Heart left ventricle (tissue), 13 donors: ENCODE results near the gene KCNH1.

ENCODE experiments used
- CTCF ChIP-seq, 12 donors: fragments of 200-600 bp; sonication (generic) in 4 of 12; IDR thresholded peaks; one replicate each; pipeline versions ENCODE4 v1.5.0 to v1.8.0; 2018 to 2022; ENCODE audit warnings: antibody characterized with exemption in 12 of 12, mild to moderate bottlenecking in 5 of 12
- POLR2A ChIP-seq, 2 donors: fragments of 450-650 bp; IDR thresholded peaks; one replicate each; pipeline ENCODE4 v1.6.1; 2017; ENCODE audit warnings: antibody characterized with exemption in 2 of 2, mild to moderate bottlenecking in 2 of 2, moderate library complexity in 2 of 2
- donor health status: ischemic (EF 13 %, LVEDD 7.1; RV severe dilation, severe dysfunction).
- donor health status: DM: no; HTN: yes; CAD: no.
- donor health status: DM: no; HTN: no; CAD: no.
- donor health status: ischemic (EF 25% LVEDD 6.9; RV normal size, moderate dysfunction).
- donor health status: ischemic (EF 25% LVEDD 5.7; RV mildly dilated, moderate dysfunction).
- donor health status: ischemic (EF 35%, LVEDD 5.7; RV mildly dilated, moderate dysfunction).
- donor health status: nonischemic (EF 11% LVEDD 7.7; RV severe dilation, severe dysfunction).
- donor health status: DM: yes; HTN: yes; CAD: no.
- donor health status: PGD.
- donor health status: ischemic (EF 29% LVEDD 5.4; RV normal size, mild dysfunction).
- donor health status: nonischemic (EF 23%, LVEDD 6.1; RV moderate dilation, normal function).

GRCh38 chr1:210898473-210898872 is 235.5 kb downstream of the KCNH1 start:
- TF ChIP-seq CTCF (IDR thresholded peaks at IDR 0.05) (no peak), POLR2A (IDR thresholded peaks at IDR 0.05) (no peak)
